Bronchial epithelial cell (primary cell): ENCODE data around the gene FADS2. TPM values are rescaled to one million over a fixed set of nuclear protein-coding genes. Genes with fewer than 3 reads are reported as not detected.
A peak's percentile ranks its signal among the peaks of the same experiment; 100 is the strongest.

Experiments
- DNase-seq: peaks from one replicate; pipeline ENCODE4 v3.0.0-alpha.2; 2010; ENCODE audit warnings: low read depth
- FAIRE-seq: peaks from 2 replicates; lab custom pipeline; 2011; peaks lifted over from hg19 to GRCh38; lab: Jason Lieb, UNC
- H3K27me3 ChIP-seq: 2 replicates; pipeline ENCODE4 v1.5.1; 2011; ENCODE audit warnings: low read length; ENCODE audit not compliant: control insufficient read depth, insufficient read depth
- H3K36me3 ChIP-seq: 2 replicates; pipeline ENCODE4 v1.5.1; 2011; ENCODE audit warnings: low read length; ENCODE audit not compliant: control insufficient read depth, insufficient read depth
- H3K4me3 ChIP-seq: 2 replicates; pipeline ENCODE4 v1.5.1; 2011; ENCODE audit warnings: mild to moderate bottlenecking, low read depth, low read length, control low read depth
- total RNA-seq: library from RNA; depleted of rRNA; stranded (reverse); fragments of >200 nt; gene quantifications from 2 replicates; pipeline ENCODE4 v1.2.1, GENCODE V29; 2014
- TF ChIP-seq, protein P1 (sequence below): IDR thresholded peaks from 2 replicates; pipeline ENCODE4 v1.5.1; 2011; ENCODE audit warnings: mild to moderate bottlenecking, moderate library complexity, low read length, control low read depth, inconsistent platforms; ENCODE audit not compliant: insufficient read depth, severe bottlenecking

Gene FADS2
- total RNA-seq, 1 donor from 2014 or later: 34.2 TPM

DNA sequence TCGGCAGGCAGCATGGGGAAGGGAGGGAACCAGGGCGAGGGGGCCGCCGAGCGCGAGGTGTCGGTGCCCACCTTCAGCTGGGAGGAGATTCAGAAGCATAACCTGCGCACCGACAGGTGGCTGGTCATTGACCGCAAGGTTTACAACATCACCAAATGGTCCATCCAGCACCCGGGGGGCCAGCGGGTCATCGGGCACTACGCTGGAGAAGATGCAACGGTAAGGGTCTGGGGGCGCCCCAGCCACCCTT, 204 bp downstream of the FADS2 start:
- Histone ChIP-seq H3K36me3 (peaks cover 6% of the 10 kb centered on the region), H3K27me3 (no peaks in the 10 kb centered on the region), H3K4me3 (peak overlapping the region; percentile 61)
- TF ChIP-seq, protein P1, sequence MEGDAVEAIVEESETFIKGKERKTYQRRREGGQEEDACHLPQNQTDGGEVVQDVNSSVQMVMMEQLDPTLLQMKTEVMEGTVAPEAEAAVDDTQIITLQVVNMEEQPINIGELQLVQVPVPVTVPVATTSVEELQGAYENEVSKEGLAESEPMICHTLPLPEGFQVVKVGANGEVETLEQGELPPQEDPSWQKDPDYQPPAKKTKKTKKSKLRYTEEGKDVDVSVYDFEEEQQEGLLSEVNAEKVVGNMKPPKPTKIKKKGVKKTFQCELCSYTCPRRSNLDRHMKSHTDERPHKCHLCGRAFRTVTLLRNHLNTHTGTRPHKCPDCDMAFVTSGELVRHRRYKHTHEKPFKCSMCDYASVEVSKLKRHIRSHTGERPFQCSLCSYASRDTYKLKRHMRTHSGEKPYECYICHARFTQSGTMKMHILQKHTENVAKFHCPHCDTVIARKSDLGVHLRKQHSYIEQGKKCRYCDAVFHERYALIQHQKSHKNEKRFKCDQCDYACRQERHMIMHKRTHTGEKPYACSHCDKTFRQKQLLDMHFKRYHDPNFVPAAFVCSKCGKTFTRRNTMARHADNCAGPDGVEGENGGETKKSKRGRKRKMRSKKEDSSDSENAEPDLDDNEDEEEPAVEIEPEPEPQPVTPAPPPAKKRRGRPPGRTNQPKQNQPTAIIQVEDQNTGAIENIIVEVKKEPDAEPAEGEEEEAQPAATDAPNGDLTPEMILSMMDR: no peak
- DNase-seq (no peak), FAIRE-seq (no peak)

DNA sequence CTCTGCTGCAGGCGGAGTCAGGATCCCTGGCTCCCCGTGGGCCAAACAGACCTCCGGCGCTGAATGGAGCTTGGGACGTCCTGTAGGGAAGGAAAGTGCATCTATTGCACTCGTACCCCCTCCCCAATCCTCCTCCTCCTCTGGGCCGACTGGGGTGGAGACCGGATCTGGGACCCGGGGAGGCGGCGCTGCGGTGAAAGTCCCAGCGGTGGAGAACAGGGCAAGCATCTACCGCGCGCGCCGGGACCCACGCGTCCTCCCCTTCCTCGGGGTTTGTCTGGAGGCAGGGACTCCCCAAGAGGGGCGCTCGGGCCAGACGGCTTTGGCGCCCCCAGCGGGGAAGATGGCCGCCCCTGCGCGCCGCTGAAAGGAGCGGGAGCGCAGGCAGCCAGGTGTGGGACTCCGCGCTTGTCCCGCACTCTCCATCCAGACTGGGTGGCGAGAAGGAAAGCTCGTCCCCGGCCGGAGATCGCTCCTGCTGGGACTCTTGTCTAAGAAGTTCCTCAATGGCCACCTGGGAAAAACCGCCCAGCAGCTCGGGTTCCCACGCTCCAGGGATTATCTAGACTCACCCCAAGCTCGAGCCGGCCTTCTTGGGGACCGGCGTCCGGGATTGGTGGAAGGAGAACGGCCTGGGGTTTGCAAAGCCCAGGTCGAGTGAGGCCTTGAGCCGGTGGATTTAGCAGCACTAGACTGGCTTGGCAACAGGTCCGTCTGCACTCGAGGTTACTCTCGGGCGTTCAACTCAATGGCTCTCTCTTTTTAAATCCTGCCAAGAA, 718 bp downstream of the FADS2 start:
- peak; percentile 13 for DNase-seq

DNA sequence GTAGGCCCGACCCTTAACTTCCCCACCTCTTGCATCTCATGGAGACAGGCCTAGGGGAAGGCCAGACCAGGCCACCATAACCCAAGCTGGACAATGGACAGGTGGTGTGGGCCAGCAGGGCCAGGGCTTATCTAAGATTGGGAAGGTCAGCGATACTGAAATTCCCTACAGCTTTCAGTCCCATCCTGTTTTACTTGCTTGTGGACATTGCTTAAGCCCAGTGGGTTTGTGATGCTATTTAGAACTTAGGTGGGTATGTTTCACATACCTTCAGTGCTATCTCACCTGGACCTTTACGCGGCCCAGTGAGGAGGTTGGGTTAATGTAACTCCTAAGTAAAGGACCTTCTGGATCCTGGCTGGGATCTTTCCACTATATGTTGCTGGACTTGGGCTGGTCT, 1.7 kb downstream of the FADS2 start:
- Histone ChIP-seq H3K4me3 (no peak overlapping the region), H3K36me3 (peaks cover 6% of the 10 kb centered on the region), H3K27me3 (no peaks in the 10 kb centered on the region)
- FAIRE-seq (no peak), DNase-seq (no peak)
- TF ChIP-seq, protein P1: no peak

More for the DNA sequence above, 718 bp downstream of the FADS2 start:
- Histone ChIP-seq H3K4me3 (peak overlapping the region; percentile 61), H3K36me3 (peaks cover 6% of the 10 kb centered on the region), H3K27me3 (no peaks in the 10 kb centered on the region)
- no peak for FAIRE-seq
- TF ChIP-seq, protein P1: peak; percentile 63

DNA sequence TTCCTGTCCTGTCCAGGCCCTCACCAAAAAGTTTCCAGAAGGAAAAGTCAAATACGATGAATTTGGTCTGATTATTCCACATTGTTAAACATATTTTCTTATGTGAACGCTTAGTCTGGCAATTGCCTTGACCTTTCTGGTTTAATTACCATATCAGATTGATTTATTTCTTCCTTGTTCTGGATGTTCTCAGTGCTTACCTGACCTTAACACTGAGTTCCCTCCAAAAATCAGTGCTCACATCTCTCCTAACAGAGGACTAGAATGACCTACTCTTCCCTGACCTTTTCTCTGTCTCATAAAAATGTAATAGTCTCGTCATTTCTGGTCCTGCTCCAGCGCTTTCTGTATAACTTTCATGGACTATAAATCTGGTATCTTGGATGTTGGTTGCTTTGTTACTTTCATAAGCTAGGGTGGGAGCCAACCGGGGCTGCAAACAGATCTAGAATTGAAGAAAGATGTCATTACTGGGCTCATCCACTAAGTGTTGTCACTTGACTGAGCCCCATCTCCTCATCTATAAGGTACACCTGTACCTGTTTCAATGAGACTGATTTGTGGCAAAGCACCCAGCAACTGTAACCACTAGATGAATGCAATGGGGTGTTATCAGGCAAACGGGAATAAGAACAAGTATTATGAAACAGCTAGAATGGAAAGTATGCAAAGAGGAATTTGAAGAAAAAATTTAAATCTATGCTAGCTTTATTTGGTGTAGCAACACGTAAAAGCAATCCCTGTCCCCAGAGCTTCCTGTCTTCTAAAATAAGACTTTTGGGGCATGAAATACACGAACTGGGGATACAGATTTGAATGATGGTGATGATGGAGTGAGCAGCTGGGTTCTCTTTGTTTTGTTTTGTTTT, 2.4 kb downstream of the FADS2 start:
- H3K27me3 ChIP-seq: no peaks in the 10 kb centered on the region
- no peak overlapping the region for H3K4me3 ChIP-seq
- FAIRE-seq: no peak
- DNase-seq: no peak
- TF ChIP-seq, protein P1: no peak
- peaks cover 6% of the 10 kb centered on the region for H3K36me3 ChIP-seq

DNA sequence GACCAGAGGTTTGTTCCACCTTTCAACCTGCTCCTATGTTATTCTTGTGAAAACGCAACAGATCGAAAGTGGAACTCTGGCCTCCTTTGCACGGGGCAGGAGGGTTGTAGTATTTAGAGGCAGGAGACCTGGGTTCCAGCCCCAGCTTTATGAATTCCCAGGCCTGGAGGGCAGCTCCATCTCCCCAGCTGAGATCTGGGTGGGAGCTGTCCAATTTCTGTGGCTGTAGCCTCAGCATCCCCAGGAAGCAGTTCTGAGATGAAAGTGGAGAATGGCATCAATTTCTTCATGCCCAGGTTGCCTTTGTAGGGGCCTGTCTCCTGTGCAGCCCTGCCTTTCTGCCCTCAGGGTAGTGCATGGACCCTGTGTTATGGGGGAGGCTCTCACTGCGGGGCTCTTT, 4.1 kb downstream of the FADS2 start:
- no peak for FAIRE-seq
- DNase-seq: no peak
- Histone ChIP-seq H3K36me3 (peaks cover 6% of the 10 kb centered on the region), H3K27me3 (no peaks in the 10 kb centered on the region), H3K4me3 (no peak overlapping the region)
- TF ChIP-seq, protein P1: no peak
